Breast epithelium (tissue), 4 donors: ENCODE measurements around the gene MACROD2. TPM values are rescaled to one million over a fixed set of nuclear protein-coding genes. Genes with fewer than 3 reads are reported as not detected.

Experiments used
- DNase-seq, 2 donors: peaks; one replicate each; pipeline ENCODE4 v3.0.0-alpha.2; 2019; ENCODE audit warnings: low spot score in 2 of 2
- H3K27ac ChIP-seq, 2 donors: fragments of 200-600 bp; sonication (generic) in 1 of 2; one replicate each; pipeline ENCODE4 v1.5.1; 2016 to 2019; ENCODE audit warnings: mild to moderate bottlenecking in 1 of 2
- H3K27me3 ChIP-seq, 2 donors: fragments of 200-600 bp; sonication (generic) in 1 of 2; one replicate each; pipeline versions ENCODE4 v1.5.1 to v1.6.0; 2017 to 2019; ENCODE audit warnings: control low read depth in 1 of 2, mild to moderate bottlenecking in 1 of 2
- H3K36me3 ChIP-seq: fragments of 200-600 bp; one replicate; pipeline ENCODE4 v1.5.1; 2019
- H3K4me1 ChIP-seq, 2 donors: fragments of 200-600 bp; sonication (generic); one replicate each; pipeline ENCODE4 v1.5.1; 2016 to 2019; ENCODE audit warnings: control low read depth in 1 of 2
- H3K4me3 ChIP-seq, 3 donors: fragments of 200-600 bp; sonication (generic); 1 replicate in 2 of 3; 2 replicates in 1 of 3; pipeline ENCODE4 v1.5.1; 2016 to 2019; ENCODE audit warnings: mild to moderate bottlenecking in 3 of 3, moderate library complexity in 2 of 3
- H3K9me3 ChIP-seq, 2 donors: fragments of 200-600 bp; sonication (generic) in 1 of 2; one replicate each; pipeline ENCODE4 v1.5.1; 2016 to 2019; ENCODE audit warnings: control low read depth in 1 of 2
- CTCF ChIP-seq, 3 donors: fragments of 450-650 bp; IDR thresholded peaks; one replicate each; pipeline ENCODE4 v1.5.1; 2016 to 2017; ENCODE audit warnings: antibody characterized with exemption in 3 of 3, mild to moderate bottlenecking in 3 of 3, moderate library complexity in 3 of 3
- POLR2A ChIP-seq: fragments of 450-650 bp; IDR thresholded peaks from one replicate; pipeline ENCODE4 v1.6.1; 2016; ENCODE audit warnings: antibody characterized with exemption, mild to moderate bottlenecking, moderate library complexity
- POLR2AphosphoS5 ChIP-seq, 3 donors: sonication (generic); formaldehyde crosslinking; IDR thresholded peaks; one replicate each; pipeline ENCODE4 v1.6.1; 2017; ENCODE audit warnings: antibody characterized with exemption in 3 of 3
- intact Hi-C: fragments of 100-400 bp; cut with DNase I; formaldehyde crosslinking; loops from one replicate; pipeline ENCODE4 v1.15.1; 2023; ENCODE audit warnings: low total_unique reads
- total RNA-seq, 3 donors: library from RNA; depleted of rRNA; stranded (reverse); fragments of >200 nt; gene quantifications; one replicate each; pipeline ENCODE4 v1.1.0, GENCODE V29; 2016

Gene MACROD2
- total RNA-seq, 3 donors from 2014 or later: 6.7 to 26.8 (median 8.8) TPM

GRCh38 chr20:15091421-15092037 is 1096.2 kb downstream of the MACROD2 start:
- H3K27ac ChIP-seq: no peak overlapping the region
- no peaks in the 10 kb centered on the region for H3K9me3 ChIP-seq
- H3K36me3 ChIP-seq: no peaks in the 10 kb centered on the region
- no peak for DNase-seq
- H3K27me3 ChIP-seq: no peaks in the 10 kb centered on the region
- TF ChIP-seq POLR2A (no peak), CTCF (IDR thresholded peaks at IDR 0.05) (no peak), POLR2AphosphoS5 (IDR thresholded peaks at IDR 0.05) (no peak)
- no peak overlapping the region for H3K4me3 ChIP-seq
- no peaks in the 10 kb centered on the region for H3K4me1 ChIP-seq
- intact Hi-C loops: no loop called here

DNA sequence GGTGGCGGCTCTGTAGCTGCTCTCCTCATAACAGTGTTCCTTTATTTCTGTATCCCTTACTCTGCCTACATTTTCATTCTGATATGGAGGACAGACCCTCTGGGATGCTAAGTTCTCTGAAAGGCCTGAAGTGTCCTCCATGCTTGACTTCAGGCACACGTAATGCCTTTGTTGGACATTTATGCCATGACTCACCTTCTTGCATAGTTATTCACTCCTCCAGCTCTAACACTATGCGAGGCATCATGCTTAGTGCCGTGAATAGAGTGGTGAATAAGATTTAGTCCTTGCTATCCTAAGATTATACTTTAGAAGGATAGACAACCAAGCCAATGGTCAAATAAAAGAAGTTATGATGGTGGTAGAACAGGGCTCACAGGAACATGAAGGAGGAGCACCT is 1103.0 kb downstream of the MACROD2 start:
- H3K27ac ChIP-seq: no peak overlapping the region
- no peaks in the 10 kb centered on the region for H3K4me1 ChIP-seq
- H3K36me3 ChIP-seq: no peaks in the 10 kb centered on the region
- TF ChIP-seq CTCF (IDR thresholded peaks at IDR 0.05): no peak
- no peak for TF ChIP-seq POLR2A
- no peak for TF ChIP-seq POLR2AphosphoS5 (IDR thresholded peaks at IDR 0.05)
- no peak overlapping the region for H3K4me3 ChIP-seq
- no peaks in the 10 kb centered on the region for H3K9me3 ChIP-seq
- H3K27me3 ChIP-seq: no peaks in the 10 kb centered on the region
- intact Hi-C loops: no loop called here
- DNase-seq: no peak

DNA sequence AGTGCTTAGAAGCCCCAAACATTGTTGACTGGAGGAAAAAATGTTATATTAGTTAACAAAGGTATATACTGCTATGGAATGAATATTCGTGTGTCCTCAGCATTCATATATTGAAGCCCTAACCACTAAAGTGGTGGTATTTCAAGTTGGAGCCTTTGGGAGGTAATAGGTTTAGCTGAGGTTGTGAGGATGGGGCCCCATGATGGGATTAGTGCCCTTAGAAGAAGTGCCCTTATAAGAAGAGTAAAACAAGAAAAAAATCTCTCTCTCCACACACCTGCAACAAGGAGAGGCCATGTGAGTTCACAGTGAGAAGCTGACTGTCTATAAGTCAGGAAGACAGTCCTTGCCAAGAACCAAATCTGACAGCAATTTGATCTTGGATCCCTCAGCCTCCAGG is 1103.8 kb downstream of the MACROD2 start:
- no peak for DNase-seq
- Histone ChIP-seq H3K27ac (no peak overlapping the region), H3K36me3 (no peaks in the 10 kb centered on the region)

DNA sequence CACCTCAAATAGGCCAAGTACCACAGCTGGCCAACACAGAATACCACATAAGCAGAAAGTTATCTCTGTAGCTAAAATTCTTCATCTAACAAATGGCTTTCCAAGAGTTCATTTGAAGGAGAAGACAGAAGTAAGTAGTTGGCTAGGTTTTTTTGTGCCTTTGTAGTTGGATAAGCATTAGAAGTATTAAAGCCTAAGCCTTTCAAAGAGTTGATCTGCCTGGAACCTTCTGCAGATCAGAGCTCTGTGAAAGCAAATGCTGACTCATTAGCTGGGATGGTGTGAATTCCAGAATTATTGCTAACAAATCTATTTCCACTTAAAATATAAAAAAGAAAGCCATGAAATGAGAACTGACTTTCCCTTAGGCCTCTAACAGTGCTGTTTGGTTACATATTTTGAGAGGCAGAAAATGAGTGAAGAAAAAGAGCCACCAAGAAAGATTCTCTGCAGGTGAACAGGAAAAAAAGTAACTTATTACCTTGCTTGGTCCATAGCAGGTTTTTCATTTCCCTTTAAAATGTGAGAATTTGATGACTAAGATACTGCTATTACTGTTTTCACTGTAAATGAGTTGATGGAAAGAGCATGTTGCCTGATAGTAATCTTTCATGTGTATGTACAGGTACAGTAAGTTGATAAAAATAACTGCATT is 1105.3 kb downstream of the MACROD2 start:
- no peak for DNase-seq
- no peak overlapping the region for H3K27ac ChIP-seq
- TF ChIP-seq POLR2A: no peak
- no peak for TF ChIP-seq POLR2AphosphoS5 (IDR thresholded peaks at IDR 0.05)
- TF ChIP-seq CTCF (IDR thresholded peaks at IDR 0.05): no peak
- no peaks in the 10 kb centered on the region for H3K27me3 ChIP-seq
- no peaks in the 10 kb centered on the region for H3K4me1 ChIP-seq
- intact Hi-C loops: no loop called here
- no peaks in the 10 kb centered on the region for H3K9me3 ChIP-seq
- H3K36me3 ChIP-seq: no peaks in the 10 kb centered on the region
- H3K4me3 ChIP-seq: no peak overlapping the region

More for the DNA sequence above, 1103.8 kb downstream of the MACROD2 start:
- H3K27me3 ChIP-seq: no peaks in the 10 kb centered on the region
- TF ChIP-seq POLR2A: no peak
- TF ChIP-seq POLR2AphosphoS5 (IDR thresholded peaks at IDR 0.05): no peak
- no peak for TF ChIP-seq CTCF (IDR thresholded peaks at IDR 0.05)
- no peak overlapping the region for H3K4me3 ChIP-seq
- no peaks in the 10 kb centered on the region for H3K9me3 ChIP-seq
- H3K4me1 ChIP-seq: no peaks in the 10 kb centered on the region
- intact Hi-C loops: no loop called here

- H3K27me3 ChIP-seq: no peaks in the 10 kb centered on the region
- H3K4me1 ChIP-seq: no peaks in the 10 kb centered on the region
- no peaks in the 10 kb centered on the region for H3K36me3 ChIP-seq
- intact Hi-C loops: no loop called here
- no peaks in the 10 kb centered on the region for H3K9me3 ChIP-seq
- no peak overlapping the region for H3K27ac ChIP-seq
- no peak for DNase-seq
- no peak overlapping the region for H3K4me3 ChIP-seq
- TF ChIP-seq POLR2A (no peak), POLR2AphosphoS5 (IDR thresholded peaks at IDR 0.05) (no peak)
These were observed 1112.6 kb downstream of the MACROD2 start for GRCh38 chr20:15107931-15108330.
